IMR-90 (cell line): ENCODE data around the gene RNF166. TPM values are rescaled to one million over a fixed set of nuclear protein-coding genes. Genes with fewer than 3 reads are reported as not detected.

ENCODE experiments used
- ATAC-seq: fragments of 200-7000 bp; cut with Tn5 transposase; 2 replicates; pipeline ENCODE4 v1.9.1; 2020; ENCODE audit warnings: low read depth, mild to moderate bottlenecking, moderate library complexity
- Bru-seq: library from RNA; stranded (reverse); fragments of 400-500 nt; gene quantifications from one replicate; lab custom pipeline; 2021; lab: Mats Ljungman, UMichigan
- BruChase-seq, 2 experiments: library from RNA; stranded (reverse); fragments of 400-500 nt; gene quantifications; one replicate each; lab custom pipeline; 2021; lab: Mats Ljungman, UMichigan
- BruUV-seq: library from RNA; stranded (reverse); fragments of 400-500 nt; replicated peaks from 2 replicates; lab custom pipeline; 2021; lab: Mats Ljungman, UMichigan
- CTCF ChIA-PET: fragments of 300-600 bp; formaldehyde crosslinking; extraction: SDS; loops from one replicate; lab custom pipeline; 2021; ENCODE audit warnings: antibody characterized with exemption; lab: Yijun Ruan, JAX
- POLR2A ChIA-PET: fragments of 300-600 bp; sonication (Branson Sonifier 250); formaldehyde crosslinking; loops from one replicate; lab custom pipeline; 2022; ENCODE audit warnings: antibody characterized with exemption; ENCODE audit not compliant: unreplicated experiment; lab: Charles Lee
- DNase-seq: peaks from one replicate; pipeline ENCODE4 v3.0.0; 2013
- H2AFZ ChIP-seq: replicated peaks from 2 replicates; pipeline ENCODE3; 2013; ENCODE audit warnings: low read length, mild to moderate bottlenecking; ENCODE audit not compliant: poor library complexity
- H2AK5ac ChIP-seq: 2 replicates; pipeline ENCODE4 v1.6.1; 2013; ENCODE audit warnings: low read depth, low read length, inconsistent platforms
- H2AK9ac ChIP-seq: replicated peaks from 2 replicates; pipeline ENCODE3; 2013; ENCODE audit warnings: mild to moderate bottlenecking, low read depth, low read length, moderate library complexity; ENCODE audit not compliant: poor library complexity
- H2BK120ac ChIP-seq: 2 replicates; pipeline ENCODE4 v1.6.1; 2013; ENCODE audit warnings: low read depth, low read length, inconsistent platforms
- H2BK15ac ChIP-seq: 3 replicates; pipeline ENCODE4 v1.6.1; 2013; ENCODE audit warnings: low read depth, low read length, inconsistent platforms
- H2BK20ac ChIP-seq: 2 replicates; pipeline ENCODE4 v1.6.1; 2013; ENCODE audit warnings: low read depth, mild to moderate bottlenecking, inconsistent platforms, low read length, moderate library complexity
- H2BK5ac ChIP-seq: 2 replicates; pipeline ENCODE4 v1.6.1; 2013; ENCODE audit warnings: mild to moderate bottlenecking, low read depth, low read length, inconsistent platforms; ENCODE audit not compliant: poor library complexity, severe bottlenecking
- H3K14ac ChIP-seq: replicated peaks from 2 replicates; pipeline ENCODE4 v1.6.1; 2013; ENCODE audit warnings: low read depth, low read length, inconsistent platforms
- H3K18ac ChIP-seq: 2 replicates; pipeline ENCODE4 v1.6.1; 2013; ENCODE audit warnings: low read depth, low read length, control low read depth
- H3K23ac ChIP-seq: 2 replicates; pipeline ENCODE4 v1.6.1; 2013; ENCODE audit warnings: low read depth, low read length, inconsistent platforms
- H3K27ac ChIP-seq: 2 replicates; pipeline ENCODE4 v1.5.1; 2013; ENCODE audit warnings: mild to moderate bottlenecking, control low read depth, low read length; ENCODE audit not compliant: insufficient read depth
- H3K27me3 ChIP-seq: 2 replicates; pipeline ENCODE4 v1.6.1; 2013; ENCODE audit warnings: low read length; ENCODE audit not compliant: control insufficient read depth, insufficient read depth
- H3K36me3 ChIP-seq: 2 replicates; pipeline ENCODE4 v1.6.1; 2013; ENCODE audit warnings: low read length, mixed read lengths; ENCODE audit not compliant: control insufficient read depth, insufficient read depth
- H3K4ac ChIP-seq: 2 replicates; pipeline ENCODE4 v1.6.1; 2013; ENCODE audit warnings: low read depth, low read length, inconsistent platforms
- H3K4me1 ChIP-seq: 2 replicates; pipeline ENCODE4 v1.6.1; 2013; ENCODE audit warnings: low read length, mixed read lengths; ENCODE audit not compliant: control insufficient read depth, insufficient read depth
- H3K4me2 ChIP-seq: 2 replicates; pipeline ENCODE4 v1.6.1; 2013; ENCODE audit warnings: low read depth, mild to moderate bottlenecking, control low read depth, low read length, moderate library complexity
- H3K4me3 ChIP-seq: 2 replicates; pipeline ENCODE4 v1.5.1; 2013; ENCODE audit warnings: low read depth, mild to moderate bottlenecking, control low read depth, low read length, moderate library complexity; ENCODE audit not compliant: insufficient read depth
- H3K56ac ChIP-seq: 2 replicates; pipeline ENCODE4 v1.6.1; 2013; ENCODE audit warnings: low read length, inconsistent platforms; ENCODE audit not compliant: insufficient read depth; ENCODE audit errors: extremely low read depth
- H3K79me1 ChIP-seq, 2 experiments: 2 replicates each; pipeline ENCODE4 v1.6.1; 2013; ENCODE audit warnings: low read length in 2 of 2, inconsistent platforms in 1 of 2, low read depth in 1 of 2
- H3K9ac ChIP-seq: 2 replicates; pipeline ENCODE4 v1.6.1; 2013; ENCODE audit warnings: low read depth, low read length, control low read depth
- H3K9me1 ChIP-seq: 2 replicates; pipeline ENCODE4 v1.6.1; 2013; ENCODE audit warnings: low read length, inconsistent platforms; ENCODE audit not compliant: insufficient read depth
- H3K9me3 ChIP-seq: 2 replicates; pipeline ENCODE4 v1.6.1; 2013; ENCODE audit warnings: low read length; ENCODE audit not compliant: control insufficient read depth, insufficient read depth
- H4K20me1 ChIP-seq: 2 replicates; pipeline ENCODE4 v1.6.1; 2013; ENCODE audit warnings: low read length, inconsistent platforms; ENCODE audit not compliant: insufficient read depth
- H4K5ac ChIP-seq: 2 replicates; pipeline ENCODE4 v1.6.1; 2013; ENCODE audit warnings: mild to moderate bottlenecking, low read depth, low read length, control low read depth
- H4K8ac ChIP-seq, 2 experiments: 2 replicates each; pipeline ENCODE4 v1.6.1; 2013; ENCODE audit warnings: low read depth in 2 of 2, low read length in 2 of 2, control low read depth in 1 of 2, inconsistent platforms in 1 of 2
- H4K91ac ChIP-seq: 2 replicates; pipeline ENCODE4 v1.6.1; 2013; ENCODE audit warnings: low read depth, low read length, inconsistent platforms; ENCODE audit not compliant: insufficient read depth
- BHLHE40 ChIP-seq: fragments of 150-350 bp; IDR thresholded peaks from 2 replicates; pipeline ENCODE4 v1.6.1; 2016; ENCODE audit warnings: mild to moderate bottlenecking, low read depth, low read length
- CEBPB ChIP-seq: IDR thresholded peaks from 2 replicates; pipeline ENCODE4 v1.6.1; 2012; ENCODE audit warnings: low read depth, low read length, improper control_type of control experiment
- FOS ChIP-seq: fragments of 150-350 bp; IDR thresholded peaks from 2 replicates; pipeline ENCODE4 v1.6.1; 2016; ENCODE audit warnings: low read depth, low read length
- MAFK ChIP-seq: IDR thresholded peaks from 2 replicates; pipeline ENCODE4 v1.6.1; 2012; ENCODE audit warnings: low read depth, low read length, improper control_type of control experiment
- MAZ ChIP-seq: IDR thresholded peaks from 2 replicates; pipeline ENCODE4 v1.6.1; 2012; ENCODE audit warnings: low read depth, mild to moderate bottlenecking, low read length, improper control_type of control experiment, moderate library complexity, borderline replicate concordance
- MXI1 ChIP-seq: IDR thresholded peaks from 2 replicates; pipeline ENCODE4 v1.6.1; 2012; ENCODE audit warnings: low read depth, mild to moderate bottlenecking, low read length, moderate library complexity, borderline replicate concordance
- NFE2L2 ChIP-seq: fragments of 150-350 bp; IDR thresholded peaks from 2 replicates; pipeline ENCODE4 v1.6.1; 2016; ENCODE audit warnings: low read depth, mild to moderate bottlenecking, low read length
- POLR2A ChIP-seq: IDR thresholded peaks from 2 replicates; pipeline ENCODE4 v1.6.1; 2012; ENCODE audit warnings: mild to moderate bottlenecking, low read depth, low read length
- RAD21 ChIP-seq: IDR thresholded peaks from 2 replicates; pipeline ENCODE4 v1.6.1; 2012; ENCODE audit warnings: low read length, improper control_type of control experiment
- RCOR1 ChIP-seq: IDR thresholded peaks from 2 replicates; pipeline ENCODE4 v1.6.1; 2012; ENCODE audit warnings: mild to moderate bottlenecking, low read length, improper control_type of control experiment; ENCODE audit not compliant: insufficient replicate concordance
- RFX5 ChIP-seq: IDR thresholded peaks from 2 replicates; pipeline ENCODE4 v1.8.0; 2012; ENCODE audit warnings: low read depth, mild to moderate bottlenecking, low read length, moderate library complexity
- SMC3 ChIP-seq: fragments of 150-350 bp; IDR thresholded peaks from 2 replicates; pipeline ENCODE4 v1.6.1; 2016; ENCODE audit warnings: low read depth, mild to moderate bottlenecking, antibody characterized with exemption, low read length, moderate library complexity
- WGBS, 2 experiments: methylation state at CpG; one replicate each; pipeline versions ENCODE4 v1.1.5 to v1.1.7; 2013; ENCODE audit warnings: missing lambda C conversion rate in 2 of 2; ENCODE audit not compliant: insufficient read length in 1 of 2; ENCODE audit errors: extremely low coverage in 2 of 2; 5-methylcytosine and 5-hydroxymethylcytosine counted together
- dilution Hi-C: fragments of 300-500 bp; cut with HindIII; formaldehyde crosslinking; loops from one replicate; pipeline ENCODE4 v1.14.3; 2018; ENCODE audit warnings: low sequenced_read_pairs; ENCODE audit not compliant: unreplicated experiment
- in situ Hi-C: fragments of 300-500 bp; cut with MboI; formaldehyde crosslinking; loops from 3 replicates; pipeline ENCODE4 v1.14.3; 2019; ENCODE audit warnings: low sequenced_read_pairs, inconsistent platforms, mixed read lengths
- intact Hi-C: fragments of 100-400 bp; cut with micrococcal nuclease; formaldehyde crosslinking; loops from 2 replicates; pipeline ENCODE4 v1.10.0; 2022
- long read RNA-seq: library from polyadenylated mRNA; unstranded; transcript quantifications from one replicate; pipeline ENCODE4 v2.0.0, GENCODE V29; 2021; ENCODE audit not compliant: unreplicated experiment
- polyA plus RNA-seq, 3 experiments: library from polyadenylated mRNA; depleted of rRNA; stranded (reverse); fragments of >200 nt; gene quantifications; 2 replicates each; pipeline ENCODE4 v1.2.3, GENCODE V29; 2012; ENCODE audit warnings: low replicate concordance in 1 of 3
- total RNA-seq: library from RNA; depleted of rRNA; stranded (reverse); fragments of >200 nt; gene quantifications from 2 replicates; pipeline ENCODE4 v1.2.3, GENCODE V29; 2012; rRNA removed
- TF ChIP-seq, protein P1 (sequence below): fragments of 150-350 bp; IDR thresholded peaks from 2 replicates; pipeline ENCODE4 v1.6.1; 2016; ENCODE audit warnings: low read depth, mild to moderate bottlenecking, low read length, moderate library complexity, borderline replicate concordance
- TF ChIP-seq, protein P2 (sequence below): fragments of 150-350 bp; IDR thresholded peaks from 2 replicates; pipeline ENCODE4 v1.6.1; 2017; ENCODE audit warnings: mild to moderate bottlenecking, antibody characterized with exemption, low read length, low read depth

Gene RNF166
- 6.9 and 8.1 TPM in 2 replicates for total RNA-seq
- polyA plus RNA-seq (2012; rRNA removed) = 17.4 and 24.1 TPM in 2 replicates
- 13.4 and 20.8 TPM in 2 replicates for polyA plus RNA-seq (2012; cell fraction: cytosol; rRNA removed)
- polyA plus RNA-seq (2012; cell fraction: nucleus; rRNA removed; ENCODE audit: low replicate concordance) = 31.6 and 83.7 TPM in 2 replicates
- percentile 43 among the genes with signal in this experiment for Bru-seq, nascent RNA
- BruChase-seq, experiment 1, labeled RNA remaining after a 6-hour chase = percentile 62 among the genes with signal in this experiment
- percentile 62 among the genes with signal in this experiment for BruChase-seq, experiment 2, labeled RNA remaining after a 2-hour chase
- long read RNA-seq, transcript RNF166-201 (6 exons, 1,883 nt) = major isoform, 20 of 38 reads
- long read RNA-seq, partial matches to known transcripts = 16 of 38 reads
- long read RNA-seq, other reads (novel, unspliced or antisense) = 2 of 38 reads

DNA sequence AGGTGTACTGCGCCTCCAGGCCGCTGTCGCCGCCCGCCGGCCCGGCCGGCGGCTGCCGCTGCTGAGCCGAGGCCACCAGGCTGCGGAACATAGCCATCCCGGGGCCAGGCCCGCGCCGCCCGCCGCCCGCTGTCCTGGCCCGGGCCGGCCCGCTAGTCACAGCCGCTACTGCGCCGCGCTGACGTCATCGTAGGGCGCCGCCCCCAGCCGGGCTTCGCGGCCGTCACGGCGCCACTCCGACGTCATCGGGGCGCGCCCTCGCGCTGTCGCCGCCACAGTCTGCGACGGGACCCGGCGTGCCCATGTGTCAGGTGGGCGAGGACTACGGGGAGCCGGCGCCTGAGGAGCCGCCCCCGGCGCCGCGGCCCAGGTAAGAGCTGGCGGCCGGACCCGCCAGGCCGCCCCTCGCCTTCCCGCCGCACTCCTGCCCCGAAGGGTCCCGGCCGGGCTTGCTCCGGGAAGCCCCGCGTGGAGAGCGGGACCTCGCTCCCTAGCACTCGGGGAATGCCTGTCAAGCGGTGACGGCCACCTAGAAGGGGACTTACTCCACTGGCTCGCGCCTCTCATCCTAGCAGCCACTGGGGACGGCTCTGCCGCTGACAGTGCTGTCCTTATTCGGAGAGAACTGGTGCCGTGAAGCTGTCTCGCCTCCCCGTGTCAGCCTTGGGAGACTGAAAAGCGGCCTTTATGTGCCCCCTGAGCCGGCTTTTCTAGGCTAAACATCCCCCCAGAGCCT lies at the start of gene RNF166, which contains the start of gene CTU2:
Gene RNF166, minus strand, starts transcription at position 180 of the 736 bp plus-strand sequence. Its CDS starts 83 bp downstream, at position 97.
Gene CTU2, plus strand, starts transcription at position 275 of the 736 bp plus-strand sequence. Its CDS starts 28 bp downstream, at position 303.
- peak within 1 kb of the TSS; percentile 95 for H3K4me3 ChIP-seq
- no peak within 1 kb of the TSS for H3K18ac ChIP-seq
- H4K91ac ChIP-seq = peak within 1 kb of the TSS; percentile 60; the same call in 1 of the 2 replicates
- H2AK5ac ChIP-seq = peak within 1 kb of the TSS; percentile 91
- peak within 1 kb of the TSS; percentile 81 for H3K4ac ChIP-seq
- in situ Hi-C loops = no loop called here
- peak within 1 kb of the TSS; percentile 82 for H3K14ac ChIP-seq
- no peaks in the 10 kb centered on the region for H3K27me3 ChIP-seq
- peak within 1 kb of the TSS; percentile 98 for H2AK9ac ChIP-seq
- H3K4me1 ChIP-seq = peaks cover 12% of the 10 kb centered on the region
- H3K79me1 ChIP-seq = peaks cover 26 to 74% of the 10 kb centered on the region in 2 experiments
- peak within 1 kb of the TSS; percentile 18; the same call in 1 of the 2 replicates for H2BK120ac ChIP-seq
- 0 out of 2 replicates have a peak, but pooled peaks cover 2% of the 10 kb centered on the region for H3K36me3 ChIP-seq
- WGBS, 2 experiments = 1% methylated on average over 33 of the region's 86 CpGs; no CpG with 5 or more reads in 1 of the 2 experiments
- no peaks in the 10 kb centered on the region for H3K9me1 ChIP-seq
- DNase-seq = peak; percentile 84
- H2BK20ac ChIP-seq = no peak within 1 kb of the TSS
- peaks cover 22% of the 10 kb centered on the region; the same call in 1 of the 2 replicates for H4K20me1 ChIP-seq
- peak within 1 kb of the TSS; percentile 67 for H2BK5ac ChIP-seq
- peak within 1 kb of the TSS; percentile 20; the same call in 1 of the 2 replicates for H3K56ac ChIP-seq
- H4K8ac ChIP-seq = peak within 1 kb of the TSS; percentile 50 to 89; a peak in 3 of 4 replicates
- dilution Hi-C loops = no loop called here
- ATAC-seq = peak; percentile 86
- peak within 1 kb of the TSS; percentile 66; the same call in 1 of the 2 replicates for H4K5ac ChIP-seq
- peak within 1 kb of the TSS; percentile 81 for H3K23ac ChIP-seq
- H3K9me3 ChIP-seq = no peaks in the 10 kb centered on the region
- H2BK15ac ChIP-seq = no peak within 1 kb of the TSS
- ChIA-PET CTCF (no interaction called here), POLR2A (no interaction called here)
- no TSS peak for BruUV-seq
- peak within 1 kb of the TSS; percentile 80 for H3K9ac ChIP-seq
- intact Hi-C loops = no loop called here
- H2AFZ ChIP-seq = peak within 1 kb of the TSS; percentile 94
- peak within 1 kb of the TSS; percentile 99 for H3K4me2 ChIP-seq
- H3K27ac ChIP-seq = peak within 1 kb of the TSS; percentile 65; the same call in 1 of the 2 replicates
- no peak for TF ChIP-seq RFX5
- no peak for TF ChIP-seq SMC3
- TF ChIP-seq BHLHE40 = 0 out of 2 replicates have a peak, but pooled peaks have one; percentile 24
- peak; percentile 39; the same call in 1 of the 2 replicates for TF ChIP-seq FOS
- TF ChIP-seq MAFK = no peak
- peak; percentile 67 for TF ChIP-seq POLR2A
- no peak for TF ChIP-seq RCOR1
- TF ChIP-seq NFE2L2 = 0 out of 2 replicates have a peak, but pooled peaks have one; percentile 6
- no peak for TF ChIP-seq CEBPB
- TF ChIP-seq MXI1 = peak; percentile 100
- peak; percentile 71; the same call in 1 of the 2 replicates for TF ChIP-seq MAZ
- TF ChIP-seq, protein P1, sequence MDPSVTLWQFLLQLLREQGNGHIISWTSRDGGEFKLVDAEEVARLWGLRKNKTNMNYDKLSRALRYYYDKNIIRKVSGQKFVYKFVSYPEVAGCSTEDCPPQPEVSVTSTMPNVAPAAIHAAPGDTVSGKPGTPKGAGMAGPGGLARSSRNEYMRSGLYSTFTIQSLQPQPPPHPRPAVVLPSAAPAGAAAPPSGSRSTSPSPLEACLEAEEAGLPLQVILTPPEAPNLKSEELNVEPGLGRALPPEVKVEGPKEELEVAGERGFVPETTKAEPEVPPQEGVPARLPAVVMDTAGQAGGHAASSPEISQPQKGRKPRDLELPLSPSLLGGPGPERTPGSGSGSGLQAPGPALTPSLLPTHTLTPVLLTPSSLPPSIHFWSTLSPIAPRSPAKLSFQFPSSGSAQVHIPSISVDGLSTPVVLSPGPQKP = no peak
- no peak for TF ChIP-seq RAD21
- TF ChIP-seq, protein P2, sequence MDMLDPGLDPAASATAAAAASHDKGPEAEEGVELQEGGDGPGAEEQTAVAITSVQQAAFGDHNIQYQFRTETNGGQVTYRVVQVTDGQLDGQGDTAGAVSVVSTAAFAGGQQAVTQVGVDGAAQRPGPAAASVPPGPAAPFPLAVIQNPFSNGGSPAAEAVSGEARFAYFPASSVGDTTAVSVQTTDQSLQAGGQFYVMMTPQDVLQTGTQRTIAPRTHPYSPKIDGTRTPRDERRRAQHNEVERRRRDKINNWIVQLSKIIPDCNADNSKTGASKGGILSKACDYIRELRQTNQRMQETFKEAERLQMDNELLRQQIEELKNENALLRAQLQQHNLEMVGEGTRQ = peak; percentile 58
